IMR-90 (cell line): ENCODE data around the gene FLCN. TPM values are rescaled to one million over a fixed set of nuclear protein-coding genes. Genes with fewer than 3 reads are reported as not detected.
A peak's percentile ranks its signal among the peaks of the same experiment; 100 is the strongest.

Experiments
- ATAC-seq: fragments of 200-7000 bp; cut with Tn5 transposase; 2 replicates; pipeline ENCODE4 v1.9.1; 2020; ENCODE audit warnings: low read depth, mild to moderate bottlenecking, moderate library complexity
- BruUV-seq: library from RNA; stranded (reverse); fragments of 400-500 nt; replicated peaks from 2 replicates; lab custom pipeline; 2021; lab: Mats Ljungman, UMichigan
- CTCF ChIA-PET: fragments of 300-600 bp; formaldehyde crosslinking; extraction: SDS; loops from one replicate; lab custom pipeline; 2021; ENCODE audit warnings: antibody characterized with exemption; lab: Yijun Ruan, JAX
- POLR2A ChIA-PET: fragments of 300-600 bp; sonication (Branson Sonifier 250); formaldehyde crosslinking; loops from one replicate; lab custom pipeline; 2022; ENCODE audit warnings: antibody characterized with exemption; ENCODE audit not compliant: unreplicated experiment; lab: Charles Lee
- DNase-seq: peaks from one replicate; pipeline ENCODE4 v3.0.0; 2013
- H2AFZ ChIP-seq: replicated peaks from 2 replicates; pipeline ENCODE3; 2013; ENCODE audit warnings: low read length, mild to moderate bottlenecking; ENCODE audit not compliant: poor library complexity
- H2AK5ac ChIP-seq: 2 replicates; pipeline ENCODE4 v1.6.1; 2013; ENCODE audit warnings: low read depth, low read length, inconsistent platforms
- H2AK9ac ChIP-seq: replicated peaks from 2 replicates; pipeline ENCODE3; 2013; ENCODE audit warnings: mild to moderate bottlenecking, low read depth, low read length, moderate library complexity; ENCODE audit not compliant: poor library complexity
- H2BK120ac ChIP-seq: 2 replicates; pipeline ENCODE4 v1.6.1; 2013; ENCODE audit warnings: low read depth, low read length, inconsistent platforms
- H2BK15ac ChIP-seq: 3 replicates; pipeline ENCODE4 v1.6.1; 2013; ENCODE audit warnings: low read depth, low read length, inconsistent platforms
- H2BK20ac ChIP-seq: 2 replicates; pipeline ENCODE4 v1.6.1; 2013; ENCODE audit warnings: low read depth, mild to moderate bottlenecking, inconsistent platforms, low read length, moderate library complexity
- H2BK5ac ChIP-seq: 2 replicates; pipeline ENCODE4 v1.6.1; 2013; ENCODE audit warnings: mild to moderate bottlenecking, low read depth, low read length, inconsistent platforms; ENCODE audit not compliant: poor library complexity, severe bottlenecking
- H3K14ac ChIP-seq: replicated peaks from 2 replicates; pipeline ENCODE4 v1.6.1; 2013; ENCODE audit warnings: low read depth, low read length, inconsistent platforms
- H3K18ac ChIP-seq: 2 replicates; pipeline ENCODE4 v1.6.1; 2013; ENCODE audit warnings: low read depth, low read length, control low read depth
- H3K23ac ChIP-seq: 2 replicates; pipeline ENCODE4 v1.6.1; 2013; ENCODE audit warnings: low read depth, low read length, inconsistent platforms
- H3K27ac ChIP-seq: 2 replicates; pipeline ENCODE4 v1.5.1; 2013; ENCODE audit warnings: mild to moderate bottlenecking, control low read depth, low read length; ENCODE audit not compliant: insufficient read depth
- H3K27me3 ChIP-seq: 2 replicates; pipeline ENCODE4 v1.6.1; 2013; ENCODE audit warnings: low read length; ENCODE audit not compliant: control insufficient read depth, insufficient read depth
- H3K36me3 ChIP-seq: 2 replicates; pipeline ENCODE4 v1.6.1; 2013; ENCODE audit warnings: low read length, mixed read lengths; ENCODE audit not compliant: control insufficient read depth, insufficient read depth
- H3K4ac ChIP-seq: 2 replicates; pipeline ENCODE4 v1.6.1; 2013; ENCODE audit warnings: low read depth, low read length, inconsistent platforms
- H3K4me1 ChIP-seq: 2 replicates; pipeline ENCODE4 v1.6.1; 2013; ENCODE audit warnings: low read length, mixed read lengths; ENCODE audit not compliant: control insufficient read depth, insufficient read depth
- H3K4me2 ChIP-seq: 2 replicates; pipeline ENCODE4 v1.6.1; 2013; ENCODE audit warnings: low read depth, mild to moderate bottlenecking, control low read depth, low read length, moderate library complexity
- H3K4me3 ChIP-seq: 2 replicates; pipeline ENCODE4 v1.5.1; 2013; ENCODE audit warnings: low read depth, mild to moderate bottlenecking, control low read depth, low read length, moderate library complexity; ENCODE audit not compliant: insufficient read depth
- H3K56ac ChIP-seq: 2 replicates; pipeline ENCODE4 v1.6.1; 2013; ENCODE audit warnings: low read length, inconsistent platforms; ENCODE audit not compliant: insufficient read depth; ENCODE audit errors: extremely low read depth
- H3K79me1 ChIP-seq, 2 experiments: 2 replicates each; pipeline ENCODE4 v1.6.1; 2013; ENCODE audit warnings: low read length in 2 of 2, inconsistent platforms in 1 of 2, low read depth in 1 of 2
- H3K9ac ChIP-seq: 2 replicates; pipeline ENCODE4 v1.6.1; 2013; ENCODE audit warnings: low read depth, low read length, control low read depth
- H3K9me1 ChIP-seq: 2 replicates; pipeline ENCODE4 v1.6.1; 2013; ENCODE audit warnings: low read length, inconsistent platforms; ENCODE audit not compliant: insufficient read depth
- H3K9me3 ChIP-seq: 2 replicates; pipeline ENCODE4 v1.6.1; 2013; ENCODE audit warnings: low read length; ENCODE audit not compliant: control insufficient read depth, insufficient read depth
- H4K20me1 ChIP-seq: 2 replicates; pipeline ENCODE4 v1.6.1; 2013; ENCODE audit warnings: low read length, inconsistent platforms; ENCODE audit not compliant: insufficient read depth
- H4K5ac ChIP-seq: 2 replicates; pipeline ENCODE4 v1.6.1; 2013; ENCODE audit warnings: mild to moderate bottlenecking, low read depth, low read length, control low read depth
- H4K8ac ChIP-seq, 2 experiments: 2 replicates each; pipeline ENCODE4 v1.6.1; 2013; ENCODE audit warnings: low read depth in 2 of 2, low read length in 2 of 2, control low read depth in 1 of 2, inconsistent platforms in 1 of 2
- H4K91ac ChIP-seq: 2 replicates; pipeline ENCODE4 v1.6.1; 2013; ENCODE audit warnings: low read depth, low read length, inconsistent platforms; ENCODE audit not compliant: insufficient read depth
- CEBPB ChIP-seq: IDR thresholded peaks from 2 replicates; pipeline ENCODE4 v1.6.1; 2012; ENCODE audit warnings: low read depth, low read length, improper control_type of control experiment
- CHD1 ChIP-seq: IDR thresholded peaks from 2 replicates; pipeline ENCODE4 v1.6.1; 2012; ENCODE audit warnings: low read depth, low read length, improper control_type of control experiment
- FOS ChIP-seq: fragments of 150-350 bp; IDR thresholded peaks from 2 replicates; pipeline ENCODE4 v1.6.1; 2016; ENCODE audit warnings: low read depth, low read length
- MAFK ChIP-seq: IDR thresholded peaks from 2 replicates; pipeline ENCODE4 v1.6.1; 2012; ENCODE audit warnings: low read depth, low read length, improper control_type of control experiment
- MXI1 ChIP-seq: IDR thresholded peaks from 2 replicates; pipeline ENCODE4 v1.6.1; 2012; ENCODE audit warnings: low read depth, mild to moderate bottlenecking, low read length, moderate library complexity, borderline replicate concordance
- NFE2L2 ChIP-seq: fragments of 150-350 bp; IDR thresholded peaks from 2 replicates; pipeline ENCODE4 v1.6.1; 2016; ENCODE audit warnings: low read depth, mild to moderate bottlenecking, low read length
- RAD21 ChIP-seq: IDR thresholded peaks from 2 replicates; pipeline ENCODE4 v1.6.1; 2012; ENCODE audit warnings: low read length, improper control_type of control experiment
- RCOR1 ChIP-seq: IDR thresholded peaks from 2 replicates; pipeline ENCODE4 v1.6.1; 2012; ENCODE audit warnings: mild to moderate bottlenecking, low read length, improper control_type of control experiment; ENCODE audit not compliant: insufficient replicate concordance
- SMC3 ChIP-seq: fragments of 150-350 bp; IDR thresholded peaks from 2 replicates; pipeline ENCODE4 v1.6.1; 2016; ENCODE audit warnings: low read depth, mild to moderate bottlenecking, antibody characterized with exemption, low read length, moderate library complexity
- WGBS, 2 experiments: methylation state at CpG; one replicate each; pipeline versions ENCODE4 v1.1.5 to v1.1.7; 2013; ENCODE audit warnings: missing lambda C conversion rate in 2 of 2; ENCODE audit not compliant: insufficient read length in 1 of 2; ENCODE audit errors: extremely low coverage in 2 of 2; 5-methylcytosine and 5-hydroxymethylcytosine counted together
- dilution Hi-C: fragments of 300-500 bp; cut with HindIII; formaldehyde crosslinking; loops from one replicate; pipeline ENCODE4 v1.14.3; 2018; ENCODE audit warnings: low sequenced_read_pairs; ENCODE audit not compliant: unreplicated experiment
- in situ Hi-C: fragments of 300-500 bp; cut with MboI; formaldehyde crosslinking; loops from 3 replicates; pipeline ENCODE4 v1.14.3; 2019; ENCODE audit warnings: low sequenced_read_pairs, inconsistent platforms, mixed read lengths
- intact Hi-C: fragments of 100-400 bp; cut with micrococcal nuclease; formaldehyde crosslinking; loops from 2 replicates; pipeline ENCODE4 v1.10.0; 2022
- polyA plus RNA-seq, 3 experiments: library from polyadenylated mRNA; depleted of rRNA; stranded (reverse); fragments of >200 nt; gene quantifications; 2 replicates each; pipeline ENCODE4 v1.2.3, GENCODE V29; 2012; ENCODE audit warnings: low replicate concordance in 1 of 3
- total RNA-seq: library from RNA; depleted of rRNA; stranded (reverse); fragments of >200 nt; gene quantifications from 2 replicates; pipeline ENCODE4 v1.2.3, GENCODE V29; 2012
- TF ChIP-seq, protein P1 (sequence below): conservative IDR thresholded peaks from 2 replicates; pipeline ENCODE4 v1.5.1; 2012; ENCODE audit warnings: mild to moderate bottlenecking, low read depth, low read length, improper control_type of control experiment
- TF ChIP-seq, protein P2 (sequence below): fragments of 150-350 bp; IDR thresholded peaks from 2 replicates; pipeline ENCODE4 v1.6.1; 2017; ENCODE audit warnings: mild to moderate bottlenecking, antibody characterized with exemption, low read length, low read depth

Gene FLCN
- total and polyA plus RNA-seq, 2 of the 4 experiments (the other 2 are of a cell fraction), result 16.8 to 24.8 TPM

DNA sequence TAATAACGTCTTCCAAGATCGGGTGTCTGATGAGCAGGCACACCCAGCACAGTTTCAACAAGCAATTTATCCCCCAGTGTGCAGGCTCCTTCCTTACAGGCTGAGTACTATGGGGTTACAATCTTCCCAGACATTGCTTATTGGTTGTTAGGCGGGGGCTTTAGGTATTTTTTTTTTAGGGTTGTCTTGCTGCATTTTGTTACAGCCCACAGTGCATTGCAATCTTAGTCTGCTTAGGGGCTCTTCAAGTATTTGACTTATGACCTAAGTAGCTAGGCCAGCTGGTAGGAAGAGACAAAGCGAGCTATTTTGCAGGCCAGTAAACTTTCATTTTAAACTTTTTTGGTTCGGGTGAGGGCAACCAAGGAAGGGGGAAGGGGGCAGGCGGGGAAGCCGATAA lies 36.7 kb downstream of the FLCN start:
- H4K8ac ChIP-seq, result peak overlapping the region in 1 of 2 experiments; percentile 40; a peak in 1 of 4 replicates
- no peak overlapping the region for H3K14ac ChIP-seq
- H3K4me3 ChIP-seq, result no peak overlapping the region
- no peak for DNase-seq
- H3K18ac ChIP-seq, result peak overlapping the region; percentile 44; the same call in 1 of the 2 replicates
- no peak overlapping the region for H4K91ac ChIP-seq
- H3K27me3 ChIP-seq, result no peaks in the 10 kb centered on the region
- no peak overlapping the region for H3K4ac ChIP-seq
- no peaks in the 10 kb centered on the region for H3K9me3 ChIP-seq
- no peak overlapping the region for H2AK9ac ChIP-seq
- dilution Hi-C loops (no loop called here), intact Hi-C loops (no loop called here), in situ Hi-C loops (no loop called here)
- H3K79me1 ChIP-seq, result no peaks in the 10 kb centered on the region; a peak in 1 of 4 replicates
- POLR2A ChIA-PET, result no interaction called here
- H3K9me1 ChIP-seq, result no peaks in the 10 kb centered on the region
- peak overlapping the region; percentile 72; the same call in 1 of the 2 replicates for H3K27ac ChIP-seq
- H2AK5ac ChIP-seq, result peak overlapping the region; percentile 52; the same call in 1 of the 2 replicates
- no peak overlapping the region for H3K56ac ChIP-seq
- peak overlapping the region; percentile 63; the same call in 1 of the 2 replicates for H3K23ac ChIP-seq
- H4K5ac ChIP-seq, result no peak overlapping the region; the same call in 1 of the 2 replicates
- peak; percentile 27 for ATAC-seq
- WGBS, 2 experiments, result 60% methylated on average over 1 of the region's 7 CpGs; no CpG with 5 or more reads in 1 of the 2 experiments
- H3K36me3 ChIP-seq, result no peaks in the 10 kb centered on the region; the same call in 1 of the 2 replicates
- H2BK5ac ChIP-seq, result no peak overlapping the region
- no TSS peak for BruUV-seq
- H3K4me1 ChIP-seq, result peaks cover 12% of the 10 kb centered on the region
- no peak overlapping the region; the same call in 1 of the 2 replicates for H3K9ac ChIP-seq
- no peak overlapping the region for H2BK20ac ChIP-seq
- TF ChIP-seq, protein P1, sequence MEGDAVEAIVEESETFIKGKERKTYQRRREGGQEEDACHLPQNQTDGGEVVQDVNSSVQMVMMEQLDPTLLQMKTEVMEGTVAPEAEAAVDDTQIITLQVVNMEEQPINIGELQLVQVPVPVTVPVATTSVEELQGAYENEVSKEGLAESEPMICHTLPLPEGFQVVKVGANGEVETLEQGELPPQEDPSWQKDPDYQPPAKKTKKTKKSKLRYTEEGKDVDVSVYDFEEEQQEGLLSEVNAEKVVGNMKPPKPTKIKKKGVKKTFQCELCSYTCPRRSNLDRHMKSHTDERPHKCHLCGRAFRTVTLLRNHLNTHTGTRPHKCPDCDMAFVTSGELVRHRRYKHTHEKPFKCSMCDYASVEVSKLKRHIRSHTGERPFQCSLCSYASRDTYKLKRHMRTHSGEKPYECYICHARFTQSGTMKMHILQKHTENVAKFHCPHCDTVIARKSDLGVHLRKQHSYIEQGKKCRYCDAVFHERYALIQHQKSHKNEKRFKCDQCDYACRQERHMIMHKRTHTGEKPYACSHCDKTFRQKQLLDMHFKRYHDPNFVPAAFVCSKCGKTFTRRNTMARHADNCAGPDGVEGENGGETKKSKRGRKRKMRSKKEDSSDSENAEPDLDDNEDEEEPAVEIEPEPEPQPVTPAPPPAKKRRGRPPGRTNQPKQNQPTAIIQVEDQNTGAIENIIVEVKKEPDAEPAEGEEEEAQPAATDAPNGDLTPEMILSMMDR, result no peak
- TF ChIP-seq NFE2L2 (no peak), RAD21 (no peak), SMC3 (no peak), MAFK (no peak), CEBPB (no peak), MXI1 (no peak), RCOR1 (no peak), CHD1 (no peak), FOS (no peak)
- TF ChIP-seq, protein P2, sequence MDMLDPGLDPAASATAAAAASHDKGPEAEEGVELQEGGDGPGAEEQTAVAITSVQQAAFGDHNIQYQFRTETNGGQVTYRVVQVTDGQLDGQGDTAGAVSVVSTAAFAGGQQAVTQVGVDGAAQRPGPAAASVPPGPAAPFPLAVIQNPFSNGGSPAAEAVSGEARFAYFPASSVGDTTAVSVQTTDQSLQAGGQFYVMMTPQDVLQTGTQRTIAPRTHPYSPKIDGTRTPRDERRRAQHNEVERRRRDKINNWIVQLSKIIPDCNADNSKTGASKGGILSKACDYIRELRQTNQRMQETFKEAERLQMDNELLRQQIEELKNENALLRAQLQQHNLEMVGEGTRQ, result no peak
- no peaks in the 10 kb centered on the region for H4K20me1 ChIP-seq
- CTCF ChIA-PET, result interaction anchor here (0.6 to 0.8 kb wide), 2 partner anchors 11 to 102 kb away, joined by 3 to 4 read pairs; no protein-coding TSS in a partner anchor
- no peak overlapping the region for H2AFZ ChIP-seq
- H2BK120ac ChIP-seq, result no peak overlapping the region
- no peak overlapping the region for H2BK15ac ChIP-seq
- peak overlapping the region; percentile 74 for H3K4me2 ChIP-seq
